Measurements from ENCODE around the gene FZD1. TPM values are rescaled to one million over a fixed set of nuclear protein-coding genes. Genes with fewer than 3 reads are reported as not detected.

FZD1 gene
- total and polyA plus RNA-seq, 2 of the 4 experiments (the other 2 are of a cell fraction) = 3.6 to 6.8 TPM

- no peaks in the 10 kb centered on the region for H3K27me3 ChIP-seq (ENCODE audit: control insufficient read depth, insufficient read depth, low read length)
- H3K4me1 ChIP-seq (ENCODE audit: control insufficient read depth, insufficient read depth, low read length) = peaks cover 13% of the 10 kb centered on the region
- no peak overlapping the region for H2BK5ac ChIP-seq (ENCODE audit: low read depth, low read length, poor library complexity, severe bottlenecking)
- no peak overlapping the region for H2AFZ ChIP-seq (replicated peaks; ENCODE audit: low read length, poor library complexity)
- BruUV-seq (replicated peaks) = no TSS peak
- no peaks in the 10 kb centered on the region for H3K36me3 ChIP-seq (ENCODE audit: control insufficient read depth, insufficient read depth, low read length)
- no peaks in the 10 kb centered on the region for H4K20me1 ChIP-seq (ENCODE audit: insufficient read depth, low read length)
- no peak overlapping the region for H3K56ac ChIP-seq (ENCODE audit: extremely low read depth, insufficient read depth, low read length)
- no peak overlapping the region for H4K8ac ChIP-seq (ENCODE audit: low read depth in 2 of 2, low read length in 2 of 2)
- H2AK5ac ChIP-seq (ENCODE audit: low read depth, low read length) = no peak overlapping the region
- no peaks in the 10 kb centered on the region for H3K79me1 ChIP-seq (ENCODE audit: low read depth in 1 of 2, low read length in 2 of 2)
- H2AK9ac ChIP-seq (replicated peaks; ENCODE audit: low read depth, low read length, poor library complexity) = no peak overlapping the region
- in situ Hi-C loops (cut with MboI; ENCODE audit: low sequenced_read_pairs) (no loop called here), dilution Hi-C loops (cut with HindIII; ENCODE audit: low sequenced_read_pairs, unreplicated experiment) (no loop called here), intact Hi-C loops (cut with micrococcal nuclease) (no loop called here)
- no peak overlapping the region for H3K9ac ChIP-seq (ENCODE audit: low read depth, low read length)
- no peak overlapping the region for H4K5ac ChIP-seq (ENCODE audit: low read depth, low read length)
- ATAC-seq (ENCODE audit: low read depth) (no peak), DNase-seq (no peak)
- no peak overlapping the region for H3K4ac ChIP-seq (ENCODE audit: low read depth, low read length)
- no peak overlapping the region for H3K14ac ChIP-seq (replicated peaks; ENCODE audit: low read depth, low read length)
- TF ChIP-seq MAFK (IDR thresholded peaks at IDR 0.05; ENCODE audit: low read depth, low read length) = peak; percentile 95
- no peak for TF ChIP-seq ELK1 (IDR thresholded peaks at IDR 0.05; ENCODE audit: borderline replicate concordance, low read depth, low read length)
- no peak overlapping the region for H2BK120ac ChIP-seq (ENCODE audit: low read depth, low read length)
- no peak overlapping the region for H3K4me2 ChIP-seq (ENCODE audit: low read depth, low read length)
- POLR2A ChIA-PET (ENCODE audit: unreplicated experiment) = no interaction called here
- peaks cover 11% of the 10 kb centered on the region; the same call in 1 of the 2 replicates for H3K9me1 ChIP-seq (ENCODE audit: insufficient read depth, low read length)
- no peak overlapping the region for H3K27ac ChIP-seq (ENCODE audit: insufficient read depth, low read length)
- H3K4me3 ChIP-seq (ENCODE audit: insufficient read depth, low read depth, low read length) = no peak overlapping the region
- no peak overlapping the region for H3K18ac ChIP-seq (ENCODE audit: low read depth, low read length)
- no peak overlapping the region for H2BK15ac ChIP-seq (ENCODE audit: low read depth, low read length)
- H3K9me3 ChIP-seq (ENCODE audit: control insufficient read depth, insufficient read depth, low read length) = no peaks in the 10 kb centered on the region
- CTCF ChIA-PET = interaction anchor here (0.5 kb wide), 1 partner anchor 756 kb away, joined by 3 read pairs; no protein-coding TSS in a partner anchor
- no peak overlapping the region for H4K91ac ChIP-seq (ENCODE audit: insufficient read depth, low read depth, low read length)
- H2BK20ac ChIP-seq (ENCODE audit: low read depth, low read length) = no peak overlapping the region
- no peak overlapping the region for H3K23ac ChIP-seq (ENCODE audit: low read depth, low read length)
These were observed 16.7 kb upstream of the FZD1 start for GRCh38 chr7:91247500-91247899.
